IPS-11a (cell line): ENCODE measurements around the gene PPM1L.
"Not testable (repeated sequence)": the region's sequence is repeated elsewhere in the genome, so short reads cannot be mapped to it uniquely, and the experiment has no call there.

Source experiments
- H3K4me3 ChIP-seq: one replicate; pipeline ENCODE4 v1.5.1; 2013; ENCODE audit warnings: low read depth, low read length, control low read depth

The PPM1L gene

DNA sequence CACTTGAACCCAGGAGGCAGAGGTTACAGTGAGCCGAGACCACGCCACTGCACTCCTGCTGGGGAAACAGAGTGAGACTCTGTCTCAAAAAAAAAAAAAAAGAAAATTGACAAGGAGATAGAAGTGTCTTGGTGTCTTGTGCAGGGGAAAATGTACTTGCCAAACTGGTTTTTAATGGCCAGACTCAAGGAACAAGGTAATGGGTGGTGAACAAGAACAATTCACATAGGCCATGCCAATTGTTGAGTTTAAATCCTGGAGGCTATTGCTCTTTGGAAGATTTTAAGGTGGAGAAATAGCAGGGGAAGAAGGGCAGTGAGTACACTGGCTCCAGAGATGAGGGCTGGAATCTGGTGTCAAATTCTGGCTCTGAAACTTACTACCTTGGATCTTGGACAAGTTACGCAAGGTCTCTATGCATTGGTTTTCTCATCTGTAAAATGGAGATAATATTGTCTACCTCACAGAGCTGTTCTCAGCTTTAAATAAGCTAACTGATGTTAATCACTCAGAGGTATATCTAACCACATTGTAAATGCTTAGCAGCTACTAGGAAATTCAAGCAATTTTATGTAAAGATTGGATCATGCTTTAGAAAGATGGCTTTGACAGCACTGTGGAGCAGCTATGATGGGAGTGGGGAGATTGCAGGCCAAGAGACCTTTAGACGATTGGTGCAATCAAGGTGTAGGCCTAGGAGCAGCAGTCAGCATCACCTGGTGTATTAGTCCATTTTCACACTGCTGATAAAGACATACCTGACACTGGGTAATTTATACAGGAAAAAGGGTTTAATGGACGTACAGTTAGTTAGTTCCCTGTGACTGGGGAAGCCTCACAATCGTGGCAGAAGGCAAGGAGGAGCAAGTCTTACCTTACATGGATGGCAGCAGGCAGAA is 270.8 kb downstream of the PPM1L start:
- H3K4me3 ChIP-seq = no peak overlapping the region

DNA sequence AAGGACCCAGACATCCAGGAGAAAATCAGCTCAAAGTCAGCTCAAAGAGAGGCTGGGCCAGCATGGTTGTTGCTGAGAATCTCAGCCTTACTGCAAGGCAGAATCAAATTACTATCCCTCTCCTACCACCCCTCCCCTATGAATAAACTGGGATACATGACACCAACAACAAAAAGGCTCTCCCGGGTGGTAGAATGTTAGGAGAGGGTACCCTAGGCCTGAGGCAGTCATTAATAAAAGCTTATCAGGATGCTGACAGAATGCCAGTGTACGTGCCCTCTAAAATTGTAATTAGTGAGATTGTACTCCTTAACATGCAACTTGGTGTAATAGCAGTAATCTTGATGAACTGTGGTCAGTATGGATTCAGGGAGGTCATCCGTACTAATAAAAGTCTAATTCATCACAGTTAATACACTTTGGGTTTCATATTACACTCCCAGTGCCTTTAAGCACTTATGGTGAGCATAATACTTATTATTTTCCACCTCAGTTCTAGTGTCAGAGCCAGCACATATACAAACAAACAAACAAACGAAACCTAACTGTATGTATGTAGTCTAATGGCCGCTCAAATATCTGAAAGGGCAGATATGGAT is 272.6 kb downstream of the PPM1L start:
- H3K4me3 ChIP-seq = no peak overlapping the region

GRCh38 chr3:161031134-161031533 is 275.1 kb downstream of the PPM1L start:
- no peak overlapping the region for H3K4me3 ChIP-seq

DNA sequence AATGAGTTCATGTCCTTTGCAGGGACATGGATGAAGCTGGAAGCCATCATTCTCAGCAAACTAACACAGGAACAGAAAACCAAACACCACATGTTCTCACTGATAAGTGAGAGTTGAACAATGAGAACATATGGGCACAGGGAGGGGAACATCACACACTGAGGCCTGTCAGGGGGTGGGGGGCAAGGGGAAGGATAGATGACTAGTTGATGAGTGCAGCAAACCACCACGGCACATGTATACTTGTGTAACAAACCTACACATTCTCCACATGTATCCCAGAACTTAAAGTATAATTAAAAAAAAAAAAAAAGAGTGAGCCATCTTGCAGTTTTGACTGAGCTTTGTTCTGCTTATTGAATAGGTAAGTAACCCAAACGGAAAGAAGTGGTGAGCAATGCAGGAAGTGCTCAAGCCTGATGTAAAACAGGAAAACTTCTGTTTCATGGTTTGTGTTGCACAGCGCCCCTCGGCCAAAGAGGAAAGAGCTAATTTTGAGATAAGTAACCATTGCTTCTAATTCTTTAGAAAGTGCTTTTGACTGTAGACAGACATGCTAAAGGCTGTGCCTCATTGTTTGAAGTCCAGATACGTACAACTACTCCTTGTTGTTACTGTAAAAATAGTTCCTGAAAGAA is 279.0 kb downstream of the PPM1L start:
- H3K4me3 ChIP-seq = not testable (repeated sequence)

DNA sequence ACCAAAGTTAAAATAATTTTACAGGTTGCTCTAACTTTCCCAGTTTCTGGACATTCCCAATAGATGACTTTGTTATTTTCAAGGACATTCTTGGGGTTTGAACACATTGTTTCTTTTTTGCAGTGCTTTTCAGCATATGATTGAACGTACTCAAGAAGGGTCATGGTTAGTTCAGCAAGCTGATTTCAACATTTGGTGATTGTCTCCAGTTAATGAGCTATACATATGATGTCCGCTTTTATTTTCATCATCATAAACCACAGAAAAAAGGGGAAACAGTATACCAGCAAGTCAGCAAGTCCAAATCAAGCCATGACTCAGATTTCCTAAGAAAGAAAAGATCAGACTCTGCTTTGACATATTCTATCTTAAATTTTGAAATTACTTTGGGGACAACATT is 279.7 kb downstream of the PPM1L start:
- H3K4me3 ChIP-seq = no peak overlapping the region

- H3K4me3 ChIP-seq = no peak overlapping the region
Measured at GRCh38 chr3:161038725-161039124, 282.7 kb downstream of the PPM1L start.

DNA sequence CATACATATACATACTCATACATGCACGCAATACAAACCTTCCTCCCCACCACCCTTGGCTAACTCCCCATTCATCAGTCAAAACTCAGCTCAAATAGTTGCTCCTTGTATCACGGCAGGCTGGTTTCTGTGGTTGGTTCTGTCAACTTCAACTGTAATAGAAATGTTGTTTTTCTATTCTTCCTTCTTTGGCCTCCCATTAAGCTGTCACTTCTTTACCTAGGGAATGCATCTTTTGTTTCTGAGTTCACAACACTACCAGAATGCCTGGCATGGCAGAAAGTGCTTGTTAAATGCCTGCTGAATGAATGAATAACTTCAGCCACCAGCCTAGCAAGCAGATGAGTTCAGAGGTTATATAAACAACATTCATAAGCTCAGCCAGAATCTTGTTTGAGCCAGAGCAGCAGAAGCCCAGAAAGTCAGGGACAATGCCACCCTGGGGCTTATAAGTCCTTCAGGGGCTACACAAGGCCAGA is 286.0 kb downstream of the PPM1L start:
- no peak overlapping the region for H3K4me3 ChIP-seq

DNA sequence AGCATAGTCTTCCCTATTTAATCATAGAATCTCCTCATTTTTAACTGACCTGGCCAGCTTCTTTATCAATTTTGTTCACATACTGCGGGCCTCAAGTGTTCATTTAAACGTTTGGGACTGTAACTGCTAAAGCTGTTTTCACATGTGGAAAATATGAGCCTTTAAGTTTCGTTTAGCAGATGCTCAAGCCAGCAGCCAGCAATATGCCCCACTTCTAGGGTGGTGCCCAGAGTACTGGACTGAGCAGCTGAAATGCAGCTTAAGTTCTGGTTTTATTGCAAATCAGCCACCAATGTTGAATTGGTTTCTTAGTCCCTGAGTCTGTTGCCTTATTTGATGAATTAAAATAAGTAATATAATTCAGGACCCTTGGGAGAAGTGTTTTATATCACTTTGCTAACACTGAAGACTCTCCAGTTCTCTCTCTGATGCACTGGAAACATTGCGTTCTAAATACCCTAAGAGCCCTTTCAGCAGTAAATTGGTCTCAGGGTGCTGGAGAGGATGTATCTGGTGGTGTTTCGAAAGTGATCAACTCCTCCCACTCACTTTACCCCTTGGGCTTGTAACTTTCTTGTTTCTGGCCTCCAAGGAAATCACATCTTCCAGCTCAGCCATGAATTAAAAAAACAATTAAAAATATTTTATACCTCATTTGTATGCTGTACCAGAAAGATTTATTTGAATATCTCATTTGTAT is 287.5 kb downstream of the PPM1L start:
- no peak overlapping the region for H3K4me3 ChIP-seq

DNA sequence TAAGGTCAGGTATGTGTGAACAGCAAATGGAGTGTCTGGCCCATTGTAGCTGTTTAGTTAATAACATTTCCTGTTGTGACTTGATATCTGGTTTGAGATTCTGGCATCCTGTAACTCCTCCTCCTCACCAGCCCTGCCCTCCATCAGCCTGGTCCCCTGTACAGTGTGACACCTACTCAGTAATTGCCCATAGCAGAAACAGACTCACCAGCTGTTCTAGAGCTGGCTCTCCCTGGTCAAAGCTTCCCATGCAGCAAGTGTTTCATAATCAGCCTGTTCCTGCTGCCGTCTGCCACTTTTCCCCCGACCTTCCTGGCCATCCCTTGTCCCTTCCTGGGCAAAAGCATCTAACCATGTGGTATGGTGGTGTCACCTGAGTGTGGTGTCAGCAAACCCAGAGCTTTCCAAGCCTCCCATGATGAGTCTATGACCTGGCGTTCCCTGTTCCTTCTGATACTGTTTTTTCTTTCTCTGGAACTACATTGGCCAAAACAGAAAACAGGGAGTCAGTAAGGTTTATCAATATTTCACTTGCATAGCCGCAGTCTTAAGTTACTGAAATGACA is 293.7 kb downstream of the PPM1L start:
- H3K4me3 ChIP-seq = no peak overlapping the region

- no peak overlapping the region for H3K4me3 ChIP-seq
Measured at GRCh38 chr3:161050935-161051334, 294.9 kb downstream of the PPM1L start.

GRCh38 chr3:161051856-161052255 is 295.8 kb downstream of the PPM1L start:
- no peak overlapping the region for H3K4me3 ChIP-seq

GRCh38 chr3:161054860-161055604 is 299.0 kb downstream of the PPM1L start:
- no peak overlapping the region for H3K4me3 ChIP-seq

- no peak overlapping the region for H3K4me3 ChIP-seq
Measured at GRCh38 chr3:161064413-161064812, 308.4 kb downstream of the PPM1L start.

DNA sequence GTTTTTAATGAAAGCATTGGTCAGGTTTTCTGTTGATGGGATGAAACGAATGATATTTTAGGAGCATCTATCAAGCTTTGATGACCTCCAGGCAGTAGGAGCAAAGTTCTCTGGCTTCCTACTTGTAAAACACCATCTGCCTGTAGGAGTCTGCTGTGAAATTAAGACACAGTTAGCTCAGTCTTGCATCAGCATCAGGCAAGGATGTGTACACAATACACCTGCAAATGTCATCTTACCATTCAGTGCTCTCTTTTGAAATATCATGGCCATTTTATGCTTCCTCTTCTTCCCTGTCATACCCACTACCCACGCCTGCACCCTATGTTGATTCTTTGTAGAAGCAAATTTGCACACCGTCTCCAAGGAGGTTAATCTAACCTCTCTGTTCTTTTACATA is 310.9 kb downstream of the PPM1L start:
- H3K4me3 ChIP-seq = no peak overlapping the region

GRCh38 chr3:161067335-161067734 is 311.3 kb downstream of the PPM1L start:
- H3K4me3 ChIP-seq = no peak overlapping the region

- H3K4me3 ChIP-seq = no peak overlapping the region
Measured at GRCh38 chr3:161069511-161070251, 313.6 kb downstream of the PPM1L start.

GRCh38 chr3:161070252-161070930 is 314.4 kb downstream of the PPM1L start:
- H3K4me3 ChIP-seq = no peak overlapping the region

- H3K4me3 ChIP-seq = no peak overlapping the region
Measured at GRCh38 chr3:161070980-161071663, 315.1 kb downstream of the PPM1L start.
